ENCODE data around the gene PSPN.

PSPN gene

GRCh38 chr19:6325614-6326013 is 50.1 kb downstream of the PSPN start:
- no peak for DNase-seq (ENCODE audit: low read depth in 2 of 2)
